T-helper 2 cell treated with Interferon-gamma antibody and Interleukin-4, amounts not matched to agents 100 ng/mL and 5 ng/mL, for 36 hours (primary cell): ENCODE results near the gene SLC25A30. TPM values are rescaled to one million over a fixed set of nuclear protein-coding genes. Genes with fewer than 3 reads are reported as not detected.
"Not testable (repeated sequence)": the region's sequence is repeated elsewhere in the genome, so short reads cannot be mapped to it uniquely, and the experiment has no call there.

ENCODE experiments used
- intact Hi-C: fragments of 100-400 bp; cut with micrococcal nuclease; formaldehyde crosslinking; loops from one replicate; pipeline ENCODE4 v1.15.1; 2023
- total RNA-seq: library from RNA; stranded (reverse); gene quantifications from 2 replicates; pipeline ENCODE4 v1.2.3, GENCODE V29; 2022

Gene SLC25A30
- total RNA-seq, 1 donor from 2014 or later: 18.7 TPM

DNA sequence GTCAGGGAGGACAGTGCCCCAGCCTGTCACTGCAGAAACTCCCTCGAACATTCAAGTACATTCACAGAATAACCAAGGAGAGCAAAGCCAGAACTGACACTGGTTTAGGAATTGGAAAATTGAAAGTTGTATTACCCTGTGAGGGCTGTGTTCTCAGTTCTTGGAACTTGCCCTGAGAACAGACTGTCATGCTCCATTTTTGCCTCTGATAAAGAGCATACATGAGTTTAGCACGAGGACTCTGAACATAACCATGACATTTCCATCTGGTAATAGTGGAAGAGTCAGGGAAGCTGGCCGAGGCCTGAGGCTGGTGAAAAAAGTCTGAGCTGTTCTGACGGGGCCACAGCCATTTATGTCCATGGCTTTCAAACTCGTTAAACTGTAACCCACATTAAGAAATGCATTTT lies 15.2 kb upstream of the SLC25A30 start:
- intact Hi-C loops: no loop called here

DNA sequence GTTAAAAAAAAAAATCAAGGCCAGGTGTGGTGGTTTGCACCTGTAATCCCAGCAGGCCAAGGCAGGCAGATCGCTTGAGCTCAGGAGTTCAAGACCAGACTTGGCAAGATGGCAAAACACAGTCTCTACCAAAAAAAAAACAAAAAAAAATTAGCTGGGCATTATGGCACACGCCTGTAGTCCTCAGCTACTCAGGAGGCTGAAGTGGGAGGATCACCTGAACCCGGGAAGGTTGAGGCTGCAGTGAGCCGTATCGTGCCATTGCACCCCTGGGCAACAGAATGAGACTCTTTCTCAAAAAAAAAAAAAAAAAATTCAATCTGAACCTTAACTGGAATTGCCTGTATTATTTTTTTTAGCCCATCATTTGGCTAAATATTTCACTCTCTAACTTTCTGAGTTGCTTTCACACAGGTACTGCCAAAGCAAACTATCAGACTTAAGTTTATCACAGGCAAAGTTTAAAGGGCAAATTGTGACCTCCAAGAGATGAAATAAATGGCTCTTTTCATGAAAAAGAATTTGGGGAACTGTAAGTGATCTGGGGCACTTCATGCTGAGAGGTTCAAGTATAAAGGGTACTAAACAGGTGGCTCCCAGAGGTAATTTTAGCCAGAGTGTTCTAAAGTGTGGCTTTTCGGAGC lies 14.7 kb upstream of the SLC25A30 start:
- intact Hi-C loops: no loop called here

DNA sequence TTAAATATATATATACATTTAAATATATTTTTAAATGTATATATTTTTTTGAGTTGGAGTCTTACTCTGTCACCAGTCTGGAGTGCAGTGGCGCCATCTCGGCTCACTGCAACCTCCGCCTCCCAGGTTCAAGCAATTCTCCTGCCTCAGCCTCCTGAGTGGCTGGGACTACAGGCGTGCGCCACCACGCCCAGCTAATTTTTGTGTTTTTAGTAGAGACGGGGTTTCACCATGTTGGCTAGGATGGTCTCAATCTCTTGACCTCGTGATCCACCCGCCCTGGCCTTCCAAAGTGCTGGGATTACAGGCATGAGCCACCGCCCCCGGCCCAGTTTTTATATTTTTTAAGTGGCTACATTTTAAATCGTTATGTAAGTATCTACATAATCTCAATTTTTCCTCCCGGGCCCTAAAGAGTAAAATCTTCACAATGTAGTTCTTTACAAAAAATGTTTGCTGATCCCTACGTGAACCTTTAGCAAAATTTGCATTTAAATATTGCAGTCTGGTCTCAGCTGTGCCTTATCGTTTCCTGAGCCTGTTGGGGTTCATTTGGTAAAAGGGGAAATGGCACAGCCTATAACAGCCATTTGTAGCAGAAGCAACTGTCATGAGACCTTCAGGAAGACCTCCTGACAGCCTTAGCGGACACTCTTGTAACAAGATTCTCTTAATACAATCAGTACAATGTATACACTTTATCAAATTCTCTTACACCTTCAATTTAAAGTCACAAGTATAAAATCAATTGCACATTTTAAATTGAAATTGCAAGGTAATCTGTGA lies 8.1 kb upstream of the SLC25A30 start:
- intact Hi-C loops: not testable (repeated sequence)

- intact Hi-C loops: no loop called here
These were observed 4.6 kb upstream of the SLC25A30 start for GRCh38 chr13:45422731-45423292.

- intact Hi-C loops: loop anchor here (10.0 kb wide), 1 partner anchor 635 kb away; the partner anchor contains the start of gene ZC3H13
These were observed 1.8 kb upstream of the SLC25A30 start for GRCh38 chr13:45419945-45420344.

GRCh38 chr13:45419389-45419788 lies 1.2 kb upstream of the SLC25A30 start:
- intact Hi-C loops: loop anchor here (10.0 kb wide), 1 partner anchor 635 kb away; the partner anchor contains the start of gene ZC3H13

GRCh38 chr13:45416516-45417128 lies 1.6 kb downstream of the SLC25A30 start:
- intact Hi-C loops: loop anchor here (1.0 to 10.0 kb wide), 4 partner anchors 18 to 638 kb away; partner anchors contain the start of genes TPT1 and ZC3H13

GRCh38 chr13:45415112-45415511 lies 3.1 kb downstream of the SLC25A30 start:
- intact Hi-C loops: loop anchor here (10.0 kb wide), 1 partner anchor 640 kb away; the partner anchor contains the start of gene ZC3H13

DNA sequence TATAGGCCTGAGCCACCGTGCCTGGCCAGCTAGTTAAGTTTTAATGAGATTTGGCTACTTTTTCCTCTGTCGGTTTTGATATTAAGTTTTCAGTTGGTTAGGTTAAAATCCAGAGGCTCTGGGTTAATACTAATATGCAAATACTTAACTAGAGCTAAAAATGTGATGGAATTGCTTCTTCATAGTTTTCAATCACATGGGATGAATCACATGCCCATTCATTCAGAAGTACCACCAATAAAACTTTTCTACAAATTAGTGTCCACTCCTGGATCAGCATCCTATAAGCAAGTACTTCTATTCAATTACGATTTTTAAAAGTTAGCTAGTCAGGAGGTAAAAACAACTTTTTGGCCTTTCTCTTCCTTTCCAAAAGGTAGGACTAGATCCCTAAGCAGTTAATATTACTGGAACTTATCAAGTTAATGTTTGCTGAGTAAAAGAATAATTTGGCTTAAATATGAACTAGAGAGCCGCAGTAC lies 4.3 kb downstream of the SLC25A30 start:
- intact Hi-C loops: loop anchor here (10.0 kb wide), 1 partner anchor 641 kb away; the partner anchor contains the start of gene ZC3H13

- intact Hi-C loops: loop anchor here (10.0 kb wide), 1 partner anchor 642 kb away; the partner anchor contains the start of gene ZC3H13
These were observed 5.7 kb downstream of the SLC25A30 start for GRCh38 chr13:45412274-45413049.

- intact Hi-C loops: loop anchor here (10.0 kb wide), 1 partner anchor 643 kb away; the partner anchor contains the start of gene ZC3H13
These were observed 6.5 kb downstream of the SLC25A30 start for GRCh38 chr13:45411631-45412030.

- intact Hi-C loops: loop anchor here (10.0 kb wide), 1 partner anchor 644 kb away; the partner anchor contains the start of gene ZC3H13
These were observed 7.0 kb downstream of the SLC25A30 start for GRCh38 chr13:45411221-45411620.

- intact Hi-C loops: loop anchor here (10.0 kb wide), 1 partner anchor 644 kb away; the partner anchor contains the start of gene ZC3H13
These were observed 7.7 kb downstream of the SLC25A30 start for GRCh38 chr13:45410466-45410865.

GRCh38 chr13:45410001-45410400 lies 8.2 kb downstream of the SLC25A30 start:
- intact Hi-C loops: loop anchor here (10.0 kb wide), 1 partner anchor 645 kb away; the partner anchor contains the start of gene ZC3H13

DNA sequence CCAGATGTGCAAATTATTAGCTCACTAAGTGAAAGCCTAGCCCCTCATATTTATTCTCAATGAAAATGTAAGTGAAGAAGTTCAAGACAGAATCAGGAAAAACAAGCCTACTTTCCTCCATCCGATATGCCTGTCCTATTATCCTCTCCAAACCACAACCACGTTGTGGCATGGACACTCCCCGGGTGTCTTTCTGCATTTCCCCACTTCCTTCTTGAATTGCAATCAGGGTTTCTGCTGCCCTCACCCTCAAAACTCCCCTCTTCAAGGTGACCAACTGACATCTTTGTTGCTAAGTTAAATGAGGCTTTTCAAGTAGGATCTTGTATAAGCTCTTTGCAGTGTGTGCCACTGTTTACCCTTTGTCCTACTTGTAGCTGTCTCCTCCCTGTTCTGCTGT lies 11.8 kb downstream of the SLC25A30 start:
- intact Hi-C loops: no loop called here

- intact Hi-C loops: no loop called here
These were observed 15.1 kb downstream of the SLC25A30 start for GRCh38 chr13:45403081-45403480.

DNA sequence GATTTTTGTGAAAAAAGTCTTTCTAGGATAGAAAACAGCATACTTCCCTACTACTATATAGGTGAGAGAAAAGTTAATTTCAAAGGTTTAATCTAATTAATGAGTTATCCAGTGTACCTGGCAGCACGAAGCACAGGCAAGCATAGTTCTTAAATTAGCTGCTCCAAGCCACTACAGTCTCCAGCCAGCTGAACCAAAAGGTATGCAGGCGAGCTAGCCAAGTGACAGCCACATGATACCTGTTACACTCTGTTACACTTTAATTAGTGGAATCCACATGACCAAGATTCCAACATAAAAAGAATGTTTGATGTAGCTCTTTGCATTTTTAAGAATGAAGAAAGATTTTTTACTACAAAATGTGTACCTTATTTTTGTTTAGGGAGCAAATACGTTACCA lies 15.5 kb downstream of the SLC25A30 start:
- intact Hi-C loops: no loop called here

- intact Hi-C loops: no loop called here
These were observed 16.9 kb downstream of the SLC25A30 start for GRCh38 chr13:45401314-45401713.

GRCh38 chr13:45398877-45399276 lies 19.3 kb downstream of the SLC25A30 start:
- intact Hi-C loops: loop anchor here (2.0 kb wide), 1 partner anchor 18 kb away; no protein-coding TSS in a partner anchor

DNA sequence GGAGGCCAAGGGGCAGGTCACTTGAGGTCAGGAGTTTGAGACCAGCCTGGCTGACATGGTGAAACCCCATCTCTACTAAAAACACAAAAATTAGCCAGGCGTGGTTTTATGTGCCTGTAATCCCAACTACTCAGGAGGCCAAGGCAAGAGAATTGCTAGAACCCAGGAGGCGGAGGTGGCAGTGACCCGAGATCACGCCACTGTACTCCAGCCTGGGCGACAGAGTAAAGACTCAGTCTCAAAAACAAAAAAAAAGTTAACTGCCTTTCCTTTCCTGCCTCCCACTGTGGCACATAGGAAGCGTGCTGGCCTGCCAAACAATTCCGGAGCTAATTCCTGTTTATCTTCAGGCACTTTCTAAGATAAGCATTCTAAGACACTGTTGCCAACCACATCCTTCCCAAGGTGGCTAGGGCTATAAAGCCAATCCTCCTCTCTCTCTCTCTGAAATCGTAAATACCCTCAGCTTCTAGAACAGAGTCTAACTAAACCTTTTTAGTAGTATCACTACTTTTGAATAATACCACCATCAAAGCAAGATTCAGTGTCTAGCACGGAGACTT lies 21.6 kb downstream of the SLC25A30 start:
- intact Hi-C loops: no loop called here
